Sigmoid colon (tissue), 7 donors: ENCODE measurements around the gene KCNN1. TPM values are rescaled to one million over a fixed set of nuclear protein-coding genes. Genes with fewer than 3 reads are reported as not detected.

ENCODE experiments used
- DNase-seq: peaks from one replicate; pipeline ENCODE4 v3.0.0-alpha.2; 2019
- H3K27ac ChIP-seq, 4 donors: fragments of 200-600 bp; sonication (generic); one replicate each; pipeline ENCODE4 v1.5.1; 2016 to 2019; ENCODE audit warnings: mild to moderate bottlenecking in 1 of 4
- H3K27me3 ChIP-seq, 3 donors: fragments of 200-600 bp; sonication (generic); one replicate each; pipeline ENCODE4 v1.5.1; 2019; ENCODE audit warnings: mild to moderate bottlenecking in 1 of 3
- H3K36me3 ChIP-seq, 4 donors: fragments of 200-600 bp; sonication (generic); one replicate each; pipeline ENCODE4 v1.5.1; 2016 to 2019
- H3K4me1 ChIP-seq, 4 donors: fragments of 200-600 bp; sonication (generic); one replicate each; pipeline ENCODE4 v1.5.1; 2017 to 2019
- H3K4me3 ChIP-seq, 4 donors: fragments of 200-600 bp; sonication (generic); one replicate each; pipeline ENCODE4 v1.5.1; 2017 to 2019; ENCODE audit warnings: mild to moderate bottlenecking in 2 of 4, moderate library complexity in 1 of 4
- H3K9me3 ChIP-seq, 4 donors: fragments of 200-600 bp in 3 of 4; sonication (generic) in 3 of 4; one replicate each; pipeline versions ENCODE4 v1.5.1 to v1.6.1; 2013 to 2019
- CTCF ChIP-seq, 4 experiments: fragments of 450-650 bp in 3 of 4; fragments of 200-600 bp in 1 of 4; IDR thresholded peaks; one replicate each; pipeline ENCODE4 v1.5.1; 2016 to 2019; ENCODE audit warnings: antibody characterized with exemption in 4 of 4, mild to moderate bottlenecking in 3 of 4, moderate library complexity in 2 of 4
- EP300 ChIP-seq, 4 donors: sonication (generic); formaldehyde crosslinking; IDR thresholded peaks; one replicate each; pipeline ENCODE4 v1.6.1; 2017; ENCODE audit warnings: antibody characterized with exemption in 4 of 4
- POLR2A ChIP-seq, 2 donors: fragments of 450-650 bp; IDR thresholded peaks; one replicate each; pipeline ENCODE4 v1.6.1; 2016; ENCODE audit warnings: antibody characterized with exemption in 2 of 2, mild to moderate bottlenecking in 2 of 2, moderate library complexity in 2 of 2
- POLR2AphosphoS5 ChIP-seq, 4 donors: sonication (generic); formaldehyde crosslinking; IDR thresholded peaks; one replicate each; pipeline ENCODE4 v1.6.1; 2017; ENCODE audit warnings: antibody characterized with exemption in 4 of 4
- WGBS, 2 donors: extraction: QIAGEN DNeasy Blood & Tissue Kit; methylation state at CpG; one replicate each; pipeline ENCODE4 v1.1.7; 2013; 5-methylcytosine and 5-hydroxymethylcytosine counted together
- intact Hi-C: fragments of 100-400 bp; cut with DNase I; formaldehyde crosslinking; loops from one replicate; pipeline ENCODE4 v1.15.1; 2023
- polyA plus RNA-seq, 3 donors: library from polyadenylated mRNA; stranded (reverse); fragments of 200-250 nt; gene quantifications; one replicate each; pipeline ENCODE4 v1.2.3, GENCODE V29; 2013
- total RNA-seq, 4 donors: library from RNA; depleted of rRNA; stranded (reverse); fragments of >200 nt; gene quantifications; one replicate each; pipeline ENCODE4 v1.1.0, GENCODE V29; 2016
- donor health status: healthy with polysubstance abuse.
- donor health status: Bipolar disorder and iron deficiency.
- donor health status: healthy.

KCNN1 gene
- total and polyA plus RNA-seq, 7 donors = 0.17 to 0.55 (median 0.33) TPM; not detected in 4

- intact Hi-C loops = loop anchor here (1.0 to 2.0 kb wide), 3 partner anchors 50 to 138 kb away; partner anchors contain the start of gene RPL18A
- Histone ChIP-seq H3K9me3 (no peaks in the 10 kb centered on the region), H3K27me3 (no peaks in the 10 kb centered on the region), H3K4me3 (no peak overlapping the region), H3K36me3 (no peaks in the 10 kb centered on the region), H3K27ac (no peak overlapping the region), H3K4me1 (peaks cover 0 to 12% (median 11%) of the 10 kb centered on the region in 4 donors)
- peak; percentile 92 for DNase-seq
- TF ChIP-seq CTCF (IDR thresholded peaks at IDR 0.05) = peak; percentile 96 to 98 (median 97)
- no peak for TF ChIP-seq POLR2AphosphoS5 (IDR thresholded peaks at IDR 0.05)
- 4 to 13% methylated on average over 15 of the region's 15 CpGs for WGBS, 2 donors
Measured at GRCh38 chr19:17996826-17997316, 30.0 kb downstream of the KCNN1 start.

- intact Hi-C loops = loop anchor here (1.0 to 2.0 kb wide), 3 partner anchors 51 to 139 kb away; partner anchors contain the start of gene RPL18A
- TF ChIP-seq POLR2AphosphoS5 (IDR thresholded peaks at IDR 0.05) = no peak
- peak in 1 of 4 experiments; percentile 20 for TF ChIP-seq CTCF (IDR thresholded peaks at IDR 0.05)
- TF ChIP-seq POLR2A (IDR thresholded peaks at IDR 0.05) = no peak
- no peak for TF ChIP-seq EP300 (IDR thresholded peaks at IDR 0.05)
- Histone ChIP-seq H3K4me3 (no peak overlapping the region), H3K27me3 (no peaks in the 10 kb centered on the region), H3K4me1 (peaks cover 0 to 21% (median 19%) of the 10 kb centered on the region in 4 donors), H3K9me3 (no peaks in the 10 kb centered on the region), H3K27ac (no peak overlapping the region), H3K36me3 (no peaks in the 10 kb centered on the region)
- WGBS, 2 donors = 38 to 58% methylated on average over 41 of the region's 41 CpGs
- DNase-seq = no peak
Measured at GRCh38 chr19:17997969-17998826, 31.3 kb downstream of the KCNN1 start.

GRCh38 chr19:17998827-17999150, 31.9 kb downstream of the KCNN1 start:
- Histone ChIP-seq H3K27ac (no peak overlapping the region), H3K9me3 (no peaks in the 10 kb centered on the region), H3K4me1 (peaks cover 0 to 21% (median 19%) of the 10 kb centered on the region in 4 donors), H3K36me3 (no peaks in the 10 kb centered on the region), H3K27me3 (no peaks in the 10 kb centered on the region), H3K4me3 (no peak overlapping the region)
- 76 to 91% methylated on average over 5 of the region's 5 CpGs for WGBS, 2 donors
- DNase-seq = no peak
- no peak for TF ChIP-seq POLR2A (IDR thresholded peaks at IDR 0.05)
- no peak for TF ChIP-seq EP300 (IDR thresholded peaks at IDR 0.05)
- no peak for TF ChIP-seq POLR2AphosphoS5 (IDR thresholded peaks at IDR 0.05)
- TF ChIP-seq CTCF (IDR thresholded peaks at IDR 0.05) = no peak
- intact Hi-C loops = no loop called here

DNA sequence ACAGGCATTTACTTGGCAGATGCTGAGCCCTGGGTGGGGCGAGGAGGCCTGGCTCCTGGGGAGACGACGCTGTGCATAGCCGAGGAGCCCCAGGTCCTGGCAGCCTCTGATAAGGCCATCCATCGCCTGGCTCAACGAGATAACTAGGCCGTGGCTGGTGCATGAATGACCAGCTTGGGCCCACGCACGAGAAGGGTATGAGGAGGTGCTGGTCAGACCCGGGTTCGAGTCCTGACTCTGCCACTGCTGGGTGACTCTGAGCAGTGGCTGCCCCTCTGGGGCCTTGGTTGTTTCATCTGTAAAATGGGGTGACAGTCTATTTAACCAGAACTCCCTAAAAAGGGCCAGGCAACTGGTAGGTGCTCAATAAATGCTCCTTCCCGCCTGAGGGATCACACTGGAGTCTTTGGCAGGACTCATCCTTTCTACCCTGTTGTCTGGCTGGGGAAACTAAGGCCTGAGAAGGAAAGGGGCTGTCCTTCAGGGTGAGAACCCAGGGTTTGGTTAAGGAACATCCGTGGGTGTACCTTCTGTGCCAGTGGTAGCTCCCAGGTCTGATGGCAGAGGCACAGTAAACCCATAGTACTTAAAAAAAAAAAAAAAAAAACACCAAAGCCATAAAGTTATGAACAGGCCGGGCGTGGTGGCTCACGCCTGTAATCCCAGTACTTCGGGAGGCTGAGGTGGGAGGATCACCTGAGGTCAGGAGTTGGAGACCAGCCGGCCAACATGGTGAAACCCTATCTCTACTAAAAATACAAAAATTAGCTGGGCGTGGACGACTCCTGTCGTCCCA, 33.0 kb downstream of the KCNN1 start:
- Histone ChIP-seq H3K36me3 (no peaks in the 10 kb centered on the region), H3K27ac (peak overlapping the region; percentile 86 to 92 (median 89)), H3K4me3 (no peak overlapping the region), H3K27me3 (no peaks in the 10 kb centered on the region), H3K4me1 (peaks cover 0 to 21% (median 19%) of the 10 kb centered on the region in 4 donors), H3K9me3 (no peaks in the 10 kb centered on the region)
- no peak for TF ChIP-seq POLR2A (IDR thresholded peaks at IDR 0.05)
- TF ChIP-seq CTCF (IDR thresholded peaks at IDR 0.05) = no peak
- no peak for TF ChIP-seq EP300 (IDR thresholded peaks at IDR 0.05)
- 55 to 78% methylated on average over 21 of the region's 21 CpGs for WGBS, 2 donors
- DNase-seq = no peak
- intact Hi-C loops = no loop called here
